B cell (primary cell): ENCODE data around the gene MCRIP2.

Experiments used
- EZH2 ChIP-seq: IDR thresholded peaks from 2 replicates; pipeline ENCODE4 v1.6.1; 2012; ENCODE audit warnings: borderline replicate concordance, low read depth, mild to moderate bottlenecking, moderate library complexity, low read length; ENCODE audit not compliant: insufficient read depth, poor library complexity, severe bottlenecking
- TF ChIP-seq, protein P1 (sequence below): fragments of 200-600 bp; IDR thresholded peaks from one replicate; pipeline ENCODE4 v1.8.0; 2022; ENCODE audit warnings: antibody characterized with exemption, mild to moderate bottlenecking

DNA sequence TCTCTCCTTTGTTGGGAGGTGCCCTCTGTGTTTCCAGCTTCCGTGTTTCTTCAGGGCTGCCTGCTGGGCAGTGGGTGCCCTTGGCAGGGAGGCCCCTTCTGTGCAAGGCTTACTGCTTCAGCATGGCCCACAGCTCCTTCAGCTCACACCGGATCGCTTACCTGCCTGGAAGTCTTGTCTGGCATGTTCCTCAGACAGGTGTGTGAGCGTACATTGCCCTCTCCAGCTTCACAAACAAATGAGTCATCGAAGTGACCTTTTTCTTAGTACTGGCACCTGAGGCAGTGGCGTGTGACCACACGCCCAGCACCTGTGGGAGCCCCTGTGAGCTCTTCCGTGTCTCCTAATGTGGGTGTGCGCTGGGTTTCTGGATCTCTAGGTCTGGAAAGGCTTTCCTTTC is 48.2 kb upstream of the MCRIP2 start:
- TF ChIP-seq, protein P1, sequence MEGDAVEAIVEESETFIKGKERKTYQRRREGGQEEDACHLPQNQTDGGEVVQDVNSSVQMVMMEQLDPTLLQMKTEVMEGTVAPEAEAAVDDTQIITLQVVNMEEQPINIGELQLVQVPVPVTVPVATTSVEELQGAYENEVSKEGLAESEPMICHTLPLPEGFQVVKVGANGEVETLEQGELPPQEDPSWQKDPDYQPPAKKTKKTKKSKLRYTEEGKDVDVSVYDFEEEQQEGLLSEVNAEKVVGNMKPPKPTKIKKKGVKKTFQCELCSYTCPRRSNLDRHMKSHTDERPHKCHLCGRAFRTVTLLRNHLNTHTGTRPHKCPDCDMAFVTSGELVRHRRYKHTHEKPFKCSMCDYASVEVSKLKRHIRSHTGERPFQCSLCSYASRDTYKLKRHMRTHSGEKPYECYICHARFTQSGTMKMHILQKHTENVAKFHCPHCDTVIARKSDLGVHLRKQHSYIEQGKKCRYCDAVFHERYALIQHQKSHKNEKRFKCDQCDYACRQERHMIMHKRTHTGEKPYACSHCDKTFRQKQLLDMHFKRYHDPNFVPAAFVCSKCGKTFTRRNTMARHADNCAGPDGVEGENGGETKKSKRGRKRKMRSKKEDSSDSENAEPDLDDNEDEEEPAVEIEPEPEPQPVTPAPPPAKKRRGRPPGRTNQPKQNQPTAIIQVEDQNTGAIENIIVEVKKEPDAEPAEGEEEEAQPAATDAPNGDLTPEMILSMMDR = no peak
- no peak for TF ChIP-seq EZH2
